Stimulated activated CD8-positive, alpha-beta memory T cell treated with anti-CD3 and anti-CD28 coated beads, Interleukin-4, amount 100 ng/mL, for 4 hours (primary cell): ENCODE results near the gene CARS2.
"Not testable (repeated sequence)": the region's sequence is repeated elsewhere in the genome, so short reads cannot be mapped to it uniquely, and the experiment has no call there.

Experiments
- DNase-seq, 2 donors: peaks; one replicate each; pipeline ENCODE4 v3.0.0-alpha.2; 2020; ENCODE audit warnings: low read depth in 2 of 2, low spot score in 1 of 2

CARS2 gene

GRCh38 chr13:110683921-110684320 lies 22.0 kb downstream of the CARS2 start:
- DNase-seq = no peak

GRCh38 chr13:110683203-110683883 lies 22.6 kb downstream of the CARS2 start:
- DNase-seq = no peak

GRCh38 chr13:110682746-110683145 lies 23.2 kb downstream of the CARS2 start:
- DNase-seq = no peak

GRCh38 chr13:110681868-110682550 lies 23.9 kb downstream of the CARS2 start:
- no peak for DNase-seq

- DNase-seq = no peak
These were observed 25.1 kb downstream of the CARS2 start for GRCh38 chr13:110680852-110681251.

GRCh38 chr13:110677731-110678545 lies 28.0 kb downstream of the CARS2 start:
- no peak for DNase-seq

GRCh38 chr13:110676595-110677587 lies 29.0 kb downstream of the CARS2 start:
- no peak for DNase-seq

GRCh38 chr13:110669814-110670213 lies 36.1 kb downstream of the CARS2 start:
- DNase-seq = not testable (repeated sequence)

GRCh38 chr13:110669036-110669435 lies 36.9 kb downstream of the CARS2 start:
- DNase-seq = no peak

GRCh38 chr13:110666255-110666533 lies 39.7 kb downstream of the CARS2 start:
- DNase-seq = no peak

GRCh38 chr13:110665491-110666254 lies 40.2 kb downstream of the CARS2 start:
- DNase-seq = no peak

GRCh38 chr13:110664673-110665072 lies 41.2 kb downstream of the CARS2 start:
- no peak for DNase-seq

- no peak for DNase-seq
These were observed 41.9 kb downstream of the CARS2 start for GRCh38 chr13:110664041-110664440.

- DNase-seq = no peak
These were observed 42.4 kb downstream of the CARS2 start for GRCh38 chr13:110663491-110663890.

GRCh38 chr13:110662777-110663443 lies 43.0 kb downstream of the CARS2 start:
- DNase-seq = no peak

GRCh38 chr13:110662091-110662490 lies 43.8 kb downstream of the CARS2 start:
- no peak for DNase-seq

- no peak for DNase-seq
These were observed 44.7 kb downstream of the CARS2 start for GRCh38 chr13:110661256-110661655.

GRCh38 chr13:110658218-110658911 lies 47.6 kb downstream of the CARS2 start:
- not testable (repeated sequence) for DNase-seq

- no peak for DNase-seq
These were observed 48.7 kb downstream of the CARS2 start for GRCh38 chr13:110657196-110657595.
